NCI-H2227 (cell line): Measurements from ENCODE around the gene SYNDIG1.

Experiments
- DNase-seq: peaks from one replicate; lab custom pipeline; 2025; ENCODE audit not compliant: unreplicated experiment; lab: John Stamatoyannopoulos, UW

Gene SYNDIG1

DNA sequence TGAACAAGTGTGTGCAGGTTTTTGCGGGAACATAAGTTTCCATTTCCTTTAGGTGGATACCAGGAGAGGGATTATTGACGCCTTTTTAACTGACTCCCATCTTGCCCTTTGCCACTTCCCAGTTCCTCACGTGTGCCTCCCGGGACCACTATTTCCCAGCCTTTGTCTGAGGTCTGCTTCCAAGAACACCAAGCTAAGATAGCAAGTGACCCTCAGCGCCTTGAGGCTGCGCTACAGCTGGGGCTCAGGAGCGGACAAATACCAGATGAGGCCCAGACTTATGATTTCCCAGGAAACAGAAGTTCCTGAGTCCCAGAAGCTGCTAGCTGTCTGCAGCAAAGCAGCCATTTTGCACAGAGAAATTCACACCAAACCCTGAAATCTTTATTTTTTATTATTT is 216.7 kb downstream of the SYNDIG1 start:
- DNase-seq: no peak

- DNase-seq: no peak
Observed at GRCh38 chr20:24690408-24690807, 221.0 kb downstream of the SYNDIG1 start.

- no peak for DNase-seq
Observed at GRCh38 chr20:24691901-24692351, 222.5 kb downstream of the SYNDIG1 start.

DNA sequence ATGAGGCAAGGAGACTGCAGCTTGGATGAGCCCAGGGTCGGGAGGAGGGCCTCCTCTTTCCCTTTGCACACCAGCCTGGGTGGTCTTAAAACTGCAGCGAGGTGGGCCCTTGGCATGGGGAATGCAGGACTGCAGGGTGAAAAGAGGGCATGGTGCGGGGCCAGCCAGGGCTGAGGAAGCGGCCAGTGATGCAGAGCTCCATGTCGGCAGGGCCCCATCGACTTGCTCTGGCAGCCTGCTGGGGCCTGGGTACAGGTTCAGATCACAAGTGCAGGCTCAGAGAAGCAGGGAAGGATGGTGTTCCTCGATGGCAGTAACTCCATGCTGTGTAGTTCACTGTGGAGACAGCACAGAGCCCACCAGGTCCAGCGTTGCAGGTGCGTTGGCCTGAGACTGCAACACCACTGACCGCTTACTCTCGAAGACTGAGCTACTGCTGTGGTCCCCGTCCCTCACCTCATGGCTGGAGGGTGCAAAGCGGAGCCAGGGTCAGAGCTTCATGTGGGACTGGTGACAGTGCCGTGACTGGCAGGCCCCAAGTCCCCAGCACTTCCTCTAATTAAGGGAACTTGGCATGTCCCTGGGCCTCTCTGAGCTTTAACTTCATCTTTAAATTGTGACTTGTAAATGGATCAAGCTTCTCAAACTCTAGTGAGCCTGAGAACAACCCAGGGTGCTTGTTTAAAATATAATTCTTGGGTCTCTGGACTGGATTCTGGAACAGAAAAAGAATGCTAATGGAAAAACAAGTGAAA is 223.2 kb downstream of the SYNDIG1 start:
- DNase-seq: no peak

DNA sequence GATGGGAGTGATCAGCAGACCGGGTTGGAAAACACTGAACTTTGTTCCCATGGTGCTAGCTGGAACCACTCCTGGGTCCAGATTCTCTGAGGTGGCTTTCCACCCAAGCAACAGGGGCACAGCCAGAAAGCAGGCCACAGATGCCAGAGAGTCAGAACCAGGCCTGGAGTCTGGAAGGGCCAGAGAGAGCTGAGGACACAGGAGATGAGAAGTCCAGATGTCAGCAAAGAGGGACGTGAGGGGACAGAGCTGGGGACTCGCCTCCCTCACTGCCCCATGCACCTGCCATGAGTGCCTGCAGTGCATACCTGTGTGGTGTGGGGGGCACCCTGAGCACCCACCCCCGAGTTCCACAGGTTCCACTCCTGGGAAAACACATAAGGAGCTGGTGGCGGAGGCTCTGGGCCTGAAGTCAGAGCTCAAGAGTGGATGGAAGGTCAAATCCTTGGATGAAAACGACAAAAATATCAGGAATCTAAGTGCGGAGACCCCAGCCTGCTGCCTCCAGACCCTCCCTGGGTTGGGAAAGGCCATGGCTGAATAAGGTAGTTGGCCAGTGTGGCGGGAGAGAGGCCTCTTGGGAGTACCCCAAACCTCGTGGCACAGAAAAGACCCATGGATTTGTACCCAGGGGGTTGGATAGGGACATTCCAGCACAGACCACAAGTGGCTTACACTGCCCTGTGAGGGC is 224.2 kb downstream of the SYNDIG1 start:
- no peak for DNase-seq

GRCh38 chr20:24694157-24694726 is 224.8 kb downstream of the SYNDIG1 start:
- DNase-seq: no peak

GRCh38 chr20:24694727-24695528 is 225.5 kb downstream of the SYNDIG1 start:
- no peak for DNase-seq

- no peak for DNase-seq
Observed at GRCh38 chr20:24695529-24696225, 226.2 kb downstream of the SYNDIG1 start.

GRCh38 chr20:24696396-24696795 is 227.0 kb downstream of the SYNDIG1 start:
- DNase-seq: no peak

GRCh38 chr20:24697411-24697810 is 228.0 kb downstream of the SYNDIG1 start:
- DNase-seq: no peak

- DNase-seq: no peak
Observed at GRCh38 chr20:24698189-24698588, 228.8 kb downstream of the SYNDIG1 start.

DNA sequence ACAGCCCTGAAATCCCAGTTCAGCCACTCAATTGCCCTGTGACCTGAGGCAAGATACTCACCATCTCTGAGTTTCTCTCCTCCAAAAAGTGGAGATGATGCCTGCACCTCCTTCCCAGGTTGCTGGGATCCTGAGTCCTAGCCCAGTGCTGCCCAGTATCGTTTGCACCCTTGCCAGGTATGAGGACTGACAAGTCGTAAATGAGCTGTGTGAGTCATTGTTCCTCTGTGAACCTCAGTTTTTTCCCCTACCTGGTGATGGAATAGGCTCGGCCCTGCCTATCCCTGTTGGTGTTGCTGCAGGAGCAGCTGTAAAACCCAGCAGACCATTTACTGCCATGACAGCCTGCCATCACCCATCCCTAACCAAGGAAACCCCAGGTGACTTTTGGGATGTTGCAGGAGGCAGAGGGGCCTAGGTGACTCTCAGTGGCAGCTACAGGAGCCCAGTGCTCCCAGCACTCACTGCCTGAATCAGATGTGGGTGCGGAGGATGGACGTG is 229.3 kb downstream of the SYNDIG1 start:
- DNase-seq: no peak

DNA sequence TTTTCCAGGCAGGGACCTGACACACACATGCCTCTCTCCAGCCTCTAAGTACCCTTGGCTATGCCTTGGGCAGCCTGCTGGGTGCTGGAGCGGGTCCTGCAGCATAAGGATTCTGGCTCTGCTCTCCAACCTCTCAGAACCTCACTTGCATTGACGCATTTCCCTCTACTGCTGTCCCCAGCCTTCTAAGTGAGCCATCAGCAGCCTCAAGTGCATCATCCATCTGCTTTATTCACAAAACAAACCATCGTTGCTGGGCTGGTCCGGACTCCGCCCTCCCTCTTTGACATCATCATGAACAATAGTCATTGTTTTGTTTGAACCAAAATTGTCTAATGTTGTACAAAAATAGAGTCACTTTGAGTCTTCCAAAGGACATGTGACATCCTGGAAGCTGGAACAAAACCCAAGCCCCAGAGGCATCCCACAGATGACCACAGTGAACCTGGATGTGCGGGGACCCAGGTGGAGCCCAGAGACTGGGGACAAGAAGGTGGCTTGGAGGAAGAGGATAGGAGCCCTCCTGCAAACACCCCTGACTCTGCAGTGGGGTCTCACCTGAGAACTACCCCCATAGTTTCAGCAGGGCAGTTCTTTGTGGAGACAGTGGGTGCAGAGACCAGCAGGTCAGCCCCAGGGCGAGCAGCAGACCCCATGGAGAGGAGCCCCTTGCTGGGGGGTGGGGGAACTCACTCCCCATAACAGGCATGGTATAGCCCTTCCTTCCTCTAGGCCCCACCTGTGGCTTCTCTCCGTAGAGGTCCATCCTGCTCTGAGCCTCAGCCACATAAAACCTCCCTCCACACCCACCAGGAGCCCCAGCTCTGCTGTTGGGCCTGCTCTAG is 230.1 kb downstream of the SYNDIG1 start:
- DNase-seq: no peak

DNA sequence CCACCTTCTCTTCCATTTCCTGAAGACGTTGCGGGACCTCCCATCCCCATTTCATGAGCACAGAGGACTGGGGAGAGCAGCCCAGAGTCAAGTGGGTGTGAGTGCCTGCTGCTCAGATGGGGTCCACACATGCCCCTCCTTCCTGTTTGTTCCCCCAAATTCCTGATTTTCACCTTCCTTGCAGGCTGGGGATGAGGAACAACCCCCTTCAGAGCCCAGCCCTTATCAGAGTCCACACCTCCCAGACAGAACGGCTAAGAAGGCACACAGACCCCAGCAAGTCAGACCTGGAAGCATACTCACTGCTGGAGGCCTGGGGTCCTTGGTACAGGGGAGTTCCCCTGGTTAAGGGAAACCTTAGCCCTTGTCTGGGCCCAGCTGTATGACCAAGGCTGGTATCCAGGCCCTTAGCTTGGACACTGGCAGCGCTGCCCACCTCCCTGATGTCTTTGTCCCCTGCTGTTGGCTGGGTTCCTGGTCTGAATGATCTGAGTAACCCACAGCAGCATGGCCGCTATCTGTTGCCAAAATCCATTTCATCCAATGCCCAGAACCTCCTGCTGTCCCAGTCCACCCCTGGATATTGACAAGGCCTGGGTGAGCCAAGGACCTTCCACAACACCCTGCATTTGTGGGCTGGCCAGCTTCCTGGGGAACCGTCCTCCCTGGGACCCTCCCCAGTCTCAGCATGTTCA is 230.9 kb downstream of the SYNDIG1 start:
- DNase-seq: no peak

- DNase-seq: no peak
Observed at GRCh38 chr20:24701027-24701426, 231.6 kb downstream of the SYNDIG1 start.

- DNase-seq: no peak
Observed at GRCh38 chr20:24701668-24702067, 232.2 kb downstream of the SYNDIG1 start.

DNA sequence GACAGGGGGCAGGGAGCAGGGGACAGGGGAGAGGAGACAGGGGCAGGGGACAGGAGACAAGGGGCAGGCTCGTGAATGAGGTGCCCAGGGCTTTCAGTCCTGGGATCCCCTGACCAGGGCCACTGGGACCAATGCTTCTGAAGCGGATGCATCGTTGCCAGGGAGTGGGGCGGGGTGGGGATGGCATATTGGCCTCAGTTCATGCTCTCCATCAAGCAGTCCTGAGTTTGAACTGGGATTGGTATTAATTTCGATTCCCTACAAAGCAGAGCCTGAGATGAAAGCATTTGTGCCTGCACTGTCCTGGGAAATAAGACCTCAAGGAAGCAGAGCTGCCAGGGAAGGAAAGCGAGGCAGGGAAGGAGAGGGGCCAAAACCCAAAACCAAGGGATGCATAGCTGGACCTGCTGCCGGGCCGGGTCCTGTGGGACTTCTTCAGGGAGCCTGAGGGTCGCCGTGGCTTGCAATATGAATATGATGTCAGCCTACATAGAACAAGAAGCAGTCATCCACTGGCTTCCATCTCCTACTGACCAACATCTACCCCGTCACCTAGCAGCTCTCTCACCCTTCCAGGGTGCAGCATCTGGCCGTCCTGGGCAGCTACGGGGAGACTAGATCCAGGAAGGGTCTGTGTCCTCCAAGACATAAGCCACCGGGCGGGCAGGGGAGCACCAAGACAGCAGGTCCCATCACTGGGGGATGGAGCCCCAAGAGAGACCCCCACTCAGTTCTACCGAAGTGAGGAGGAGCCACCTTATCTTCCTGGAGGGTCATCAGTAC is 233.3 kb downstream of the SYNDIG1 start:
- DNase-seq: no peak

- DNase-seq: no peak
Observed at GRCh38 chr20:24703284-24703610, 233.8 kb downstream of the SYNDIG1 start.
